HG03575 (cell line): Measurements from ENCODE around the gene VPS11.
"Not testable (repeated sequence)": the region's sequence is repeated elsewhere in the genome, so short reads cannot be mapped to it uniquely, and the experiment has no call there.

Source experiments
- ATAC-seq: cut with Tn5 transposase; IDR thresholded peaks from one replicate; pipeline ENCODE4 v1.9.1; 2021; ENCODE audit not compliant: unreplicated experiment, insufficient number of reproducible peaks, low FRiP score; ENCODE audit errors: extremely low read depth

Gene VPS11

GRCh38 chr11:119095066-119095880 is 27.7 kb downstream of the VPS11 start:
- ATAC-seq: peak; percentile 33

- ATAC-seq: no peak
These were observed 32.1 kb downstream of the VPS11 start for GRCh38 chr11:119099711-119100110.

- no peak for ATAC-seq
These were observed 32.8 kb downstream of the VPS11 start for GRCh38 chr11:119100246-119100970.

- no peak for ATAC-seq
These were observed 33.6 kb downstream of the VPS11 start for GRCh38 chr11:119100994-119101758.

GRCh38 chr11:119101759-119102423 is 34.3 kb downstream of the VPS11 start, which contains the start of gene DPAGT1:
DPAGT1 (minus strand) TSS chr11:119101853; CDS start chr11:119101655, 198 bp downstream.
- no peak for ATAC-seq

GRCh38 chr11:119103161-119103664 is 35.6 kb downstream of the VPS11 start:
- ATAC-seq: not testable (repeated sequence)

- ATAC-seq: no peak
These were observed 36.2 kb downstream of the VPS11 start for GRCh38 chr11:119103793-119104192.

GRCh38 chr11:119106564-119107537 is 39.2 kb downstream of the VPS11 start, which contains the start of gene C2CD2L:
C2CD2L (plus strand) TSS chr11:119107344; CDS start chr11:119107742, 398 bp downstream.
- ATAC-seq: no peak

GRCh38 chr11:119107538-119108145 is 40.0 kb downstream of the VPS11 start:
- no peak for ATAC-seq

GRCh38 chr11:119108146-119108856 is 40.7 kb downstream of the VPS11 start:
- ATAC-seq: no peak

GRCh38 chr11:119108857-119109221 is 41.2 kb downstream of the VPS11 start:
- no peak for ATAC-seq

GRCh38 chr11:119109843-119110242 is 42.2 kb downstream of the VPS11 start:
- ATAC-seq: no peak

- no peak for ATAC-seq
These were observed 42.8 kb downstream of the VPS11 start for GRCh38 chr11:119110439-119110838.

- ATAC-seq: no peak
These were observed 43.8 kb downstream of the VPS11 start for GRCh38 chr11:119111361-119111925.

- ATAC-seq: no peak
These were observed 44.8 kb downstream of the VPS11 start for GRCh38 chr11:119112314-119113020.

- ATAC-seq: no peak
These were observed 46.1 kb downstream of the VPS11 start for GRCh38 chr11:119113716-119114115.
